ENCODE measurements around the gene NME4.

GRCh38 chr16:370979-371514 is 26.0 kb upstream of the NME4 start:
- TF ChIP-seq POLR2A (IDR thresholded peaks at IDR 0.05) (no peak), CTCF (IDR thresholded peaks at IDR 0.05) (no peak)

All from testis (tissue), 2 donors.